RWPE1 (cell line): ENCODE measurements around the gene ATP6V0E2.

ENCODE experiments used
- CTCF ChIA-PET: fragments of 350-600 bp; sonication (Branson Sonifier 250); formaldehyde crosslinking; extraction: SDS; loops from one replicate; lab custom pipeline; 2021; lab: Yijun Ruan, JAX
- POLR2A ChIA-PET: fragments of 400-600 bp; formaldehyde crosslinking; extraction: SDS; loops from one replicate; lab custom pipeline; 2020; ENCODE audit warnings: antibody characterized with exemption; ENCODE audit not compliant: low non-redundant PET; lab: Yijun Ruan, JAX
- DNase-seq: peaks from one replicate; pipeline ENCODE4 v3.0.0; 2012; ENCODE audit warnings: low spot score
- H3K27ac ChIP-seq: fragments of 450-650 bp; 2 replicates; pipeline ENCODE4 v1.5.1; 2017
- TF ChIP-seq, protein P1 (sequence below): fragments of 450-650 bp; conservative IDR thresholded peaks from 2 replicates; pipeline ENCODE4 v1.5.1; 2017; ENCODE audit warnings: low read depth, mild to moderate bottlenecking

Gene ATP6V0E2

DNA sequence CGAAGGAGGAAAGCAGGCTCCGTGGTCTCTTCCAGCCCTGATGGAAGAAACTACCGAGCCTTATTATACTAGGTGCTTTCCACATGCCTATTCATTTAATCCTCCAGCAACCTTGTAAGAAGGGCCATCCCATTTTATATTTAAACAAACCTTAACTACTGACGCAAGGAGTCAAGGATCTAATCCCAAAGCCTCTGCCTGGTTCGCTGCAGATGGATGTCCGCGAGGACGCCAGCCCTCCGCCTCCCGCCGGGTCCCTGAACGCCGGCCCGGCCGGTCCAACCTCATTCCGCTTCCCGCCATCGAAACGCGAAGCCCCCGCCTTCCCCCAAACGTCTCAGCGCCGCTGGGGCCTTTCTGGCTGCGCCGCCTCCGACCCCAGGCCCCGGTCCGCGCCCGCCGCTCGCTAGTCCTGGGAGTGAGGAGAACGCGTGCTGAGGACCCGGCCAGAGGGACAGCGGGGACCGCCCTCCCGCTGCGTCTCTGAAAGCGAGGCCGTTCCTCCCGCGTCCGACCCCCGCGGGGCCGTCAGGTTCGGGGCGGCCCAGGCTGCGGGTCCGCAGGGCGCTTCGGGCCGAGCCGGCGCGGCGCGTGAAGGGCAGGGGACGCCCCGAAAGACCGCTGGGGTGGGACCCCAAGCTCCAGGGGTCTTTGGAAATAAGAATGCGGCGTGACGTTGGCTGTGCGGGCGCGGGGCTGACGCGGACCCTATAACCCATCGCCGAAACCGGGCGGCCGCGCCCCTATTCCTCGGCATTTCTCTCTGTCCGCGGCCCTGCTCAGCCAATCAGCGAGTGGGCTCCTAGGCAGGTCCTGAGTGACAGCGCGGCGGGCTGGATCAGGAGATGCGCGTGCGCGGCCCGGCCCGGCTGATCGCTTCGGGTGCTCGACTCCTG, at the start of gene ATP6V0E2:
Gene ATP6V0E2 (plus strand): TSS at position 896 of the 896 bp plus-strand sequence. CDS start 97 bp downstream, outside the sequence.
- peak; percentile 98 for DNase-seq
- peak within 1 kb of the TSS; percentile 75 for H3K27ac ChIP-seq
- TF ChIP-seq, protein P1, sequence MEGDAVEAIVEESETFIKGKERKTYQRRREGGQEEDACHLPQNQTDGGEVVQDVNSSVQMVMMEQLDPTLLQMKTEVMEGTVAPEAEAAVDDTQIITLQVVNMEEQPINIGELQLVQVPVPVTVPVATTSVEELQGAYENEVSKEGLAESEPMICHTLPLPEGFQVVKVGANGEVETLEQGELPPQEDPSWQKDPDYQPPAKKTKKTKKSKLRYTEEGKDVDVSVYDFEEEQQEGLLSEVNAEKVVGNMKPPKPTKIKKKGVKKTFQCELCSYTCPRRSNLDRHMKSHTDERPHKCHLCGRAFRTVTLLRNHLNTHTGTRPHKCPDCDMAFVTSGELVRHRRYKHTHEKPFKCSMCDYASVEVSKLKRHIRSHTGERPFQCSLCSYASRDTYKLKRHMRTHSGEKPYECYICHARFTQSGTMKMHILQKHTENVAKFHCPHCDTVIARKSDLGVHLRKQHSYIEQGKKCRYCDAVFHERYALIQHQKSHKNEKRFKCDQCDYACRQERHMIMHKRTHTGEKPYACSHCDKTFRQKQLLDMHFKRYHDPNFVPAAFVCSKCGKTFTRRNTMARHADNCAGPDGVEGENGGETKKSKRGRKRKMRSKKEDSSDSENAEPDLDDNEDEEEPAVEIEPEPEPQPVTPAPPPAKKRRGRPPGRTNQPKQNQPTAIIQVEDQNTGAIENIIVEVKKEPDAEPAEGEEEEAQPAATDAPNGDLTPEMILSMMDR, result no peak
- ChIA-PET POLR2A (no interaction called here), CTCF (no interaction called here)

DNA sequence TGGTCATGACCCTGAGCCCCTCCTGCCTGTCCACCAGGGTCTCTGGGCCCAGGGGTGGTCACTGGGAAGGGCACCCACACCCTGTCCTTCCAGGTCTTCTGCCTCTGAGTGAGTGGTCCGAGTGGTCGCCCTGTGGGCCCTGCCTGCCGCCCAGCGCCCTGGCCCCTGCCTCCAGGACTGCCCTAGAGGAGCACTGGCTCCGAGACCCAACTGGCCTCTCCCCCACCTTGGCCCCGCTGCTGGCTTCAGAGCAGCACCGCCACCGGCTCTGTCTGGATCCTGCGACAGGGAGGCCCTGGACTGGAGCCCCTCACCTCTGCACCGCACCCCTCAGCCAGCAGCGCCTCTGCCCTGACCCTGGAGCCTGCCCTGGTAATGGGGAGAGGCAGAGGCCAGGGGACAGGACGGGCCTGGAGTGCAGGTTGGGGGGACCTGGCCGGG, 49.4 kb upstream of the ATP6V0E2 start:
- ChIA-PET CTCF (no interaction called here), POLR2A (no interaction called here)
- no peak overlapping the region for H3K27ac ChIP-seq
- TF ChIP-seq, protein P1, result no peak
- DNase-seq, result no peak

DNA sequence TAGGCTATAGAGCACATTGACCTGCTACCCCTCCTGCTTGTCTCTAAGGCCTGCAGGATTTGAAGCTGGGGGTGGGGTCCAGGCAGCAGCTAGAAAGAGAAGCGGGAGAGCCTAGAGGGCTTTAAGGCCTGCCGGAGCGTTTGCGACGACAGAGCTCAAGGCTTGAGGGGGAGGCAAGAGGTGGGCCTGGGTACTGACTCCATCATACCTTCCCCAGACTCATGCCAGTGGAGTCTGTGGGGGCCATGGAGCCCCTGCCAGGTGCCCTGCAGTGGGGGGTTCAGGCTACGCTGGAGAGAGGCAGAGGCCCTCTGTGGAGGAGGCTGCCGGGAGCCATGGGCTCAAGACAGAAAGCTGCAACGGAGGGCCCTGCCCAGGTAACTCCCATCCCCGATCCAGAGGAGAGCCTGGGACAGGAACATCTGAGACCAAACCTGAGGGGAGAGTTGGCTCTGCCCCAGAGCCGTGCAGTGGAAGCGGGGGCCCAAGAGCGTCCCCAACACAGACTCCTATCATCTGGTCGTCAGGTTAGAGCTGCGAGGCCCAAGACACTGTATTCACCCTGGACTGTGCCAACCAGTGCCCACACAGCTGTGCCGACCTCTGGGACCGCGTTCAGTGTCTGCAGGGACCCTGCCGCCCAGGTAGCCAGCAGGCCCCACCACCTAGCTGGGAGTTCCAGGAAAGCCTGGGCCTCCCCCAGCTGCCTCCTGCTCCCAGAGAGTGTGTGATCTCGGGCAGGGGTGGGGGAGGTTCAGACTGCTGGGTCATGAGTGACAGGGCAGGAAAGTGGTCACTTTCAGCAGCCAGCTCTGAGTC, 48.8 kb upstream of the ATP6V0E2 start:
- TF ChIP-seq, protein P1, result no peak
- POLR2A ChIA-PET, result no interaction called here
- no peak overlapping the region for H3K27ac ChIP-seq
- CTCF ChIA-PET, result interaction anchor here (0.7 kb wide), 1 partner anchor 1150 kb away, joined by 5 read pairs; no protein-coding TSS in a partner anchor
- no peak for DNase-seq

DNA sequence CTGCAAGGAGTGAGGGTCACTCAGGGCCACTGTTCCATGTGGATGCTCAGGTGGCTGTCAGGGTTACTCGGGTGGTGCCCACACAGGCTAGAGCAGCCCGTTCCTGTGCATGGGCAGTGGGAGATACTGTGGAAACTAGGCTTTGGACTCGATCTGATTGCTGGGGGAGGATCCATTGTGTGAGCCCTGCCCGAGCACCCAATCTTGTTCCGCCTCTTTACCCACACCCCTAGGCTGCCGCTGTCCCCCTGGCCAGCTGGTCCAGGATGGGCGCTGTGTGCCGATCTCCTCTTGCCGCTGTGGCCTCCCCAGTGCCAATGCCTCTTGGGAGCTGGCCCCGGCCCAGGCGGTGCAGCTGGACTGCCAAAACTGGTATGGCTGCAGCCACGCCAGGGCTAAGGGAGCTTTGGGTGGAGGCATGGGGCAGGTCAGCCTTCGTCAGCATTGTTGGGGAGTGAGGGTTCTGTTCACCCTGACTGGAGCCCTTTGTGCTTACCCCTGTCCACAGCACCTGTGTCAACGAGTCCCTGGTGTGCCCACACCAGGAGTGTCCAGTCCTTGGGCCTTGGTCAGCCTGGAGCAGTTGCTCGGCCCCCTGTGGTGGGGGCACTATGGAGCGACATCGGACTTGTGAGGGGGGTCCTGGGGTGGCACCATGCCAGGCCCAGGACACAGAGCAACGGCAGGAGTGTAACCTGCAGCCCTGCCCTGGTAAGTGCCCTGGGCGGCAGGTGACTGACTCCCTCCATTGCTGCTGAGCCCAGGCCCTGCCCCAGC, 48.0 kb upstream of the ATP6V0E2 start:
- DNase-seq, result no peak
- H3K27ac ChIP-seq, result no peak overlapping the region
- ChIA-PET CTCF (interaction anchor here (0.7 kb wide), 1 partner anchor 1149 kb away, joined by 5 read pairs; no protein-coding TSS in a partner anchor), POLR2A (no interaction called here)
- TF ChIP-seq, protein P1, result no peak

DNA sequence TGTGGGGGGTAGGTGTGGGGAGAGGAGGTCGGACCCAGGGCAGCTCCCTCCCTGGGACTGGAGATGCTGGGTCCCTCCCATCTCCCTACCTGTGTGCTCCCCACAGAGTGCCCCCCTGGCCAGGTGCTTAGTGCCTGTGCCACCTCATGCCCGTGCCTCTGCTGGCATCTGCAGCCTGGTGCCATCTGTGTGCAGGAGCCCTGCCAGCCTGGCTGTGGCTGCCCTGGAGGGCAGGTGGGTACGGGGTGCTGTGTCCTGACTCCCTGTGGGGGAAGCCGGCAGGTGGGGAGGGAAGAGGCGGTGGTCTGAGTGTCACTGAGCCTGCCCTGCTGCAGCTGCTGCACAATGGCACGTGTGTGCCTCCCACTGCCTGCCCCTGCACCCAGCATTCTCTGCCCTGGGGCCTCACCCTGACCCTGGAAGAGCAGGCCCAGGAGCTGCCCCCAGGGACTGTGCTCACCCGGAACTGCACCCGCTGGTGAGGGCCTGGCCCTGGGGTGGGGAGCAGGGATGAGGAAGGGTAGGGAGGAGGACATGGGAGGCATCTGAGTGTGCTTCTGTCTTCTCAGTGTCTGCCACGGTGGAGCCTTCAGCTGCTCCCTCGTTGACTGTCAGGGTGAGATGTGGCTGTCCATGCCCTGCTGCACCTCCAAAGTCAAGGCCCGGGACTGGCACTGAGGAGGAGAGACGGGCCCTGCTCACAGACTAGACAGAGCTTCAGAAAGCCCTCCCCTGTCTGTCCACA, 47.3 kb upstream of the ATP6V0E2 start:
- ChIA-PET POLR2A (no interaction called here), CTCF (no interaction called here)
- TF ChIP-seq, protein P1, result no peak
- DNase-seq, result no peak
- H3K27ac ChIP-seq, result no peak overlapping the region
